H1 (cell line): ENCODE data around the gene BPHL. TPM values are rescaled to one million over a fixed set of nuclear protein-coding genes. Genes with fewer than 3 reads are reported as not detected.

Source experiments
- BRCA1 ChIP-seq: IDR thresholded peaks from 2 replicates; pipeline ENCODE4 v1.6.1; 2012; ENCODE audit warnings: low read depth, low read length, improper control_type of control experiment
- CBX5 ChIP-seq: fragments of 300-800, 300-1000 bp; sonication (generic); IDR thresholded peaks from 2 replicates; pipeline ENCODE4 v1.7.1; 2016; ENCODE audit warnings: antibody characterized with exemption, low read length, low read depth
- CBX8 ChIP-seq: fragments of 300-800, 300-1000 bp; sonication (generic); IDR thresholded peaks from 2 replicates; pipeline ENCODE4 v1.7.1; 2016; ENCODE audit warnings: low read depth, low read length, borderline replicate concordance
- CHD2 ChIP-seq: IDR thresholded peaks from 2 replicates; pipeline ENCODE4 v1.6.1; 2012; ENCODE audit warnings: low read length, improper control_type of control experiment
- FOSL1 ChIP-seq: IDR thresholded peaks from 2 replicates; pipeline ENCODE4 v1.6.1; 2011; ENCODE audit warnings: mild to moderate bottlenecking, low read depth, low read length, moderate library complexity; ENCODE audit not compliant: insufficient read depth
- GABPA ChIP-seq: IDR thresholded peaks from 2 replicates; pipeline ENCODE4 v1.6.1; 2011; ENCODE audit warnings: mild to moderate bottlenecking, low read length, moderate library complexity, borderline replicate concordance; ENCODE audit not compliant: insufficient read depth
- HDAC2 ChIP-seq, 2 experiments: fragments of 300-600 bp in 1 of 2; sonication (generic) in 1 of 2; IDR thresholded peaks; 2 replicates each; pipeline ENCODE4 v1.6.1; 2011 to 2012; ENCODE audit warnings: low read depth in 2 of 2, low read length in 2 of 2, mild to moderate bottlenecking in 2 of 2, moderate library complexity in 2 of 2, borderline replicate concordance in 1 of 2, inconsistent platforms in 1 of 2
- JUN ChIP-seq: IDR thresholded peaks from 2 replicates; pipeline ENCODE4 v1.6.1; 2011; ENCODE audit warnings: low read depth, mild to moderate bottlenecking, improper control_type of control experiment, low read length
- KDM4A ChIP-seq: IDR thresholded peaks from one replicate; pipeline ENCODE4 v1.7.1; 2012; ENCODE audit warnings: low read depth, mild to moderate bottlenecking, moderate library complexity, low read length, inconsistent platforms; ENCODE audit not compliant: severe bottlenecking
- MAFK ChIP-seq: IDR thresholded peaks from 2 replicates; pipeline ENCODE4 v1.6.1; 2012; ENCODE audit warnings: low read depth, mild to moderate bottlenecking, improper control_type of control experiment, low read length
- NRF1 ChIP-seq: IDR thresholded peaks from 2 replicates; pipeline ENCODE4 v1.6.1; 2011; ENCODE audit warnings: mild to moderate bottlenecking, low read depth, low read length, improper control_type of control experiment
- RBBP5 ChIP-seq: IDR thresholded peaks from 2 replicates; pipeline ENCODE4 v1.7.1; 2012; ENCODE audit warnings: low read depth, mild to moderate bottlenecking, inconsistent platforms, low read length, moderate library complexity, borderline replicate concordance
- RFX5 ChIP-seq: IDR thresholded peaks from 2 replicates; pipeline ENCODE4 v1.6.1; 2011; ENCODE audit warnings: low read depth, low read length, improper control_type of control experiment, borderline replicate concordance
- SIN3A ChIP-seq, 2 experiments: IDR thresholded peaks in 1 of 2; conservative IDR thresholded peaks in 1 of 2; 2 replicates each; pipeline ENCODE4 v1.6.1; 2011 to 2012; ENCODE audit warnings: low read length in 2 of 2, improper control_type of control experiment in 1 of 2, low read depth in 1 of 2, mild to moderate bottlenecking in 1 of 2
- TAF1 ChIP-seq: IDR thresholded peaks from 2 replicates; pipeline ENCODE4 v1.6.1; 2011; ENCODE audit warnings: mild to moderate bottlenecking, low read depth, low read length
- TAF7 ChIP-seq: optimal IDR thresholded peaks from 2 replicates; pipeline ENCODE3; 2011; ENCODE audit warnings: low read depth, mild to moderate bottlenecking, inconsistent platforms, low read length, moderate library complexity, borderline replicate concordance
- TCF12 ChIP-seq: IDR thresholded peaks from 2 replicates; pipeline ENCODE4 v1.6.1; 2011; ENCODE audit warnings: low read depth, mild to moderate bottlenecking, low read length
- polyA plus RNA-seq, 7 experiments: library from polyadenylated mRNA; depleted of rRNA in 3 of 7; stranded (reverse) in 5 of 7; unstranded in 2 of 7; fragments of >200 nt in 5 of 7; fragments of 200-250 nt in 2 of 7; gene quantifications; 1 replicate in 5 of 7; 2 replicates in 1 of 7; 4 replicates in 1 of 7; pipeline versions ENCODE4 v1.2.1 to v1.2.3, GENCODE V29; 2011 to 2013; ENCODE audit warnings: missing spikeins in 2 of 7, mixed read lengths in 2 of 7
- total RNA-seq: library from RNA; stranded (reverse); fragmentation: NEBNext Ultra II Directional; extraction: Animal tissue kit (Norgen Biotek cat#: 25700); gene quantifications from 2 replicates; pipeline ENCODE4 v1.2.1, GENCODE V29; 2021
- TF ChIP-seq, protein P1 (sequence below): IDR thresholded peaks from 2 replicates; pipeline ENCODE4 v1.6.1; 2011; ENCODE audit warnings: low read length, improper control_type of control experiment
- TF ChIP-seq, protein P2 (sequence below): IDR thresholded peaks from 2 replicates; pipeline ENCODE4 v1.6.1; 2012; ENCODE audit warnings: low read length, inconsistent platforms
- TF ChIP-seq, protein P3 (sequence below): IDR thresholded peaks from 2 replicates; pipeline ENCODE4 v1.6.1; 2012; ENCODE audit warnings: inconsistent platforms

The BPHL gene
- total and polyA plus RNA-seq, 2 of the 8 experiments (the other 6 are each of a cell fraction or from before 2014, with no cell fraction given), result 24.4 to 36.4 TPM

DNA sequence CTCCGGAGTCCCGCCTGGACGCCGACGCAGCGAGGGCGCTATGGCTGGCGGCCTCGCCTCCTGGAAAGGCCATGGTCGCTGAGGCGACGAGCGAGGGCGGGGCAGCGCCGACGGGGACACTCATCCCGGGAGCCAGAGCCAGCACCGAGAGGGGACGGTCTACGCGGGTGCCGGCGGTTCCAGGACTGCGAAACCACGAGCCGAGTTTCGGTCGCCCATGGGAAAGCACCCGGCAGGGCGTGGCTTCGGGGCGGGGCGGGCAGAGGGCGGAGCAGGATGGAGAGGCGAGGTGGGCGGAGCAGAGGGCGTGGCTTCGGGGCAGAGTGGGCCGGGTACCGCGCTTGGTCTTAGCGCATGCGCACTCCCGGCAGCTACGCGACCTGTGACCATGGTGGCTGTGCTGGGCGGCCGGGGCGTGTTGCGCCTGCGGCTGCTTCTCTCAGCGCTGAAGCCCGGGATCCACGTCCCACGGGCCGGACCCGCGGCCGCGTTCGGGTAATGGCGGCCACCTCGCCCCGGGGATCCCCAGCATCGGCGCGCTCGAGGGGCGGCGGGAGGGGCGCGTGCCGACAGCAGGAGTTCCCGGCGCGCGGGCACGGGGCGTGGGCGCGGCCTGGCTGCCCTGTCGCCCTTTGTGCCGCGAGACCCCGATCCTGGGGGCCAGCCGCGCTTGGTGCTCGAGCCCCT lies at the start of gene BPHL (continued):
- peak; percentile 97 for TF ChIP-seq RBBP5
- TF ChIP-seq MAFK, result no peak
- TF ChIP-seq KDM4A, result peak; percentile 93
- peak; percentile 54 for TF ChIP-seq NRF1
- TF ChIP-seq, protein P1, sequence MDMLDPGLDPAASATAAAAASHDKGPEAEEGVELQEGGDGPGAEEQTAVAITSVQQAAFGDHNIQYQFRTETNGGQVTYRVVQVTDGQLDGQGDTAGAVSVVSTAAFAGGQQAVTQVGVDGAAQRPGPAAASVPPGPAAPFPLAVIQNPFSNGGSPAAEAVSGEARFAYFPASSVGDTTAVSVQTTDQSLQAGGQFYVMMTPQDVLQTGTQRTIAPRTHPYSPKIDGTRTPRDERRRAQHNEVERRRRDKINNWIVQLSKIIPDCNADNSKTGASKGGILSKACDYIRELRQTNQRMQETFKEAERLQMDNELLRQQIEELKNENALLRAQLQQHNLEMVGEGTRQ, result no peak
- TF ChIP-seq HDAC2 (IDR thresholded peaks at IDR 0.05; ENCODE audit: borderline replicate concordance in 1 of 2, low read depth in 2 of 2, low read length in 2 of 2), result 0 out of 4 replicates have a peak, but pooled peaks of 1 of the 2 experiments have one; percentile 30
- TF ChIP-seq JUN, result no peak
- peak; percentile 79 for TF ChIP-seq TAF1
- TF ChIP-seq, protein P2, sequence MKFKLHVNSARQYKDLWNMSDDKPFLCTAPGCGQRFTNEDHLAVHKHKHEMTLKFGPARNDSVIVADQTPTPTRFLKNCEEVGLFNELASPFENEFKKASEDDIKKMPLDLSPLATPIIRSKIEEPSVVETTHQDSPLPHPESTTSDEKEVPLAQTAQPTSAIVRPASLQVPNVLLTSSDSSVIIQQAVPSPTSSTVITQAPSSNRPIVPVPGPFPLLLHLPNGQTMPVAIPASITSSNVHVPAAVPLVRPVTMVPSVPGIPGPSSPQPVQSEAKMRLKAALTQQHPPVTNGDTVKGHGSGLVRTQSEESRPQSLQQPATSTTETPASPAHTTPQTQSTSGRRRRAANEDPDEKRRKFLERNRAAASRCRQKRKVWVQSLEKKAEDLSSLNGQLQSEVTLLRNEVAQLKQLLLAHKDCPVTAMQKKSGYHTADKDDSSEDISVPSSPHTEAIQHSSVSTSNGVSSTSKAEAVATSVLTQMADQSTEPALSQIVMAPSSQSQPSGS, result no peak
- TF ChIP-seq SIN3A (conservative IDR thresholded peaks at IDR 0.05 in 1 of 2, IDR thresholded peaks at IDR 0.05 in 1 of 2; ENCODE audit: low read depth in 1 of 2, low read length in 2 of 2), result peak in 1 of 2 experiments; percentile 49; a peak in 2 of 4 replicates
- TF ChIP-seq, protein P3, sequence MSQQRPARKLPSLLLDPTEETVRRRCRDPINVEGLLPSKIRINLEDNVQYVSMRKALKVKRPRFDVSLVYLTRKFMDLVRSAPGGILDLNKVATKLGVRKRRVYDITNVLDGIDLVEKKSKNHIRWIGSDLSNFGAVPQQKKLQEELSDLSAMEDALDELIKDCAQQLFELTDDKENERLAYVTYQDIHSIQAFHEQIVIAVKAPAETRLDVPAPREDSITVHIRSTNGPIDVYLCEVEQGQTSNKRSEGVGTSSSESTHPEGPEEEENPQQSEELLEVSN, result peak; percentile 22; the same call in 1 of the 2 replicates
- no peak for TF ChIP-seq FOSL1
- no peak for TF ChIP-seq CBX5
- no peak for TF ChIP-seq TCF12
- no peak for TF ChIP-seq CBX8
- peak; percentile 97 for TF ChIP-seq TAF7
- TF ChIP-seq RFX5, result no peak
- no peak for TF ChIP-seq GABPA
- TF ChIP-seq CHD2, result no peak
- no peak for TF ChIP-seq BRCA1
